ENCODE results near the gene DRP2.
"Not testable (repeated sequence)": the region's sequence is repeated elsewhere in the genome, so short reads cannot be mapped to it uniquely, and the experiment has no call there.

DRP2 gene

DNA sequence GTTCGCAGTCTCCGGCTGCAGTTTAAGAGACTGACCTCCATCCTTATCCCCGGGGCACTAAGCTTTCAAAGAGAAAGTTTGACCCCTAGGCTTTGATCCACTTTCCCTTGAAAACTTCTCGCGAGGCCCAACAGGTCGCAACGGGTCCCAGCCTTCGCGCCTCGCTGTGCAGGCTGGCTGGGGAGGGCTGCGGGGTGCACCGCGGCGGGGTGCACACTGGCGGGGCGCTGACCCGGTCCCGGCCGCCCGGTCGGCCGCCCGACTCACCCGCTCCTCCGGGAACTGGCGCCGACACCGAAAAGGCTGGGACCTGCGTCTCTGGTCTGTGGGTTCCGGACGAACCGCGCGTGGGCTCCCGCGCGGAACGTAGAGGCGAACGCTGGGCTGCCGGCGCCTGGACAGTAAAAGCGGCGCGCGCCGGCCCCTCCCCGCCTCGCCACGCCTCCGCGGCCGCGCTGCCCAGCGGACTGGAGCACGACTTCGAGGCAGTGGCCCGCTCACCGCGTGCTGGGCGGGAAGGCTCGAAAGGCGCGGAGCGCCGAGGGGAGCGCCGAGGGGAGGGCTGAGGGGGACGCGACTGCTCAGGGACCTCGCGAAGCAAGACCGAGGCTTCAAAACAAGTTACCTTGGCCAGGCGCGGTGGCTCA, 71.5 kb downstream of the DRP2 start, which contains the start of gene TAF7L:
TAF7L (minus strand) TSS at position 378 of the 647 bp plus-strand sequence. CDS start 3,791 bp downstream, outside the sequence.
- Histone ChIP-seq H3K4me1 (ENCODE audit: insufficient read depth, low read length, severe bottlenecking) (no peaks in the 10 kb centered on the region), H3K9me2 (ENCODE audit: low read depth, low read length) (no peaks in the 10 kb centered on the region), H3K36me3 (ENCODE audit: insufficient read depth, low read length) (no peaks in the 10 kb centered on the region), H4K20me1 (ENCODE audit: insufficient read depth, low read length) (no peaks in the 10 kb centered on the region), H3K9me3 (ENCODE audit: low read length) (no peaks in the 10 kb centered on the region), H3K9ac (ENCODE audit: low read length) (no peak within 1 kb of the TSS), H3F3A (ENCODE audit: insufficient read depth, low read length) (no peaks in the 10 kb centered on the region), H3K79me2 (ENCODE audit: insufficient read depth, low read length) (no peaks in the 10 kb centered on the region), H3K27ac (ENCODE audit: low read depth, low read length, poor library complexity, severe bottlenecking) (no peak within 1 kb of the TSS), H3K4me3 (ENCODE audit: low read depth, low read length, poor library complexity, severe bottlenecking) (no peak within 1 kb of the TSS), H3K4me2 (ENCODE audit: low read length) (no peak within 1 kb of the TSS), H2AFZ (ENCODE audit: low read length) (no peak within 1 kb of the TSS), H3K27me3 (ENCODE audit: insufficient read depth, low read length) (no peaks in the 10 kb centered on the region)
- TF ChIP-seq EZH2 (IDR thresholded peaks at IDR 0.05; ENCODE audit: borderline replicate concordance, low read length) = no peak
- TF ChIP-seq, protein P1, sequence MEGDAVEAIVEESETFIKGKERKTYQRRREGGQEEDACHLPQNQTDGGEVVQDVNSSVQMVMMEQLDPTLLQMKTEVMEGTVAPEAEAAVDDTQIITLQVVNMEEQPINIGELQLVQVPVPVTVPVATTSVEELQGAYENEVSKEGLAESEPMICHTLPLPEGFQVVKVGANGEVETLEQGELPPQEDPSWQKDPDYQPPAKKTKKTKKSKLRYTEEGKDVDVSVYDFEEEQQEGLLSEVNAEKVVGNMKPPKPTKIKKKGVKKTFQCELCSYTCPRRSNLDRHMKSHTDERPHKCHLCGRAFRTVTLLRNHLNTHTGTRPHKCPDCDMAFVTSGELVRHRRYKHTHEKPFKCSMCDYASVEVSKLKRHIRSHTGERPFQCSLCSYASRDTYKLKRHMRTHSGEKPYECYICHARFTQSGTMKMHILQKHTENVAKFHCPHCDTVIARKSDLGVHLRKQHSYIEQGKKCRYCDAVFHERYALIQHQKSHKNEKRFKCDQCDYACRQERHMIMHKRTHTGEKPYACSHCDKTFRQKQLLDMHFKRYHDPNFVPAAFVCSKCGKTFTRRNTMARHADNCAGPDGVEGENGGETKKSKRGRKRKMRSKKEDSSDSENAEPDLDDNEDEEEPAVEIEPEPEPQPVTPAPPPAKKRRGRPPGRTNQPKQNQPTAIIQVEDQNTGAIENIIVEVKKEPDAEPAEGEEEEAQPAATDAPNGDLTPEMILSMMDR (IDR thresholded peaks at IDR 0.05; ENCODE audit: low read length) = no peak

DNA sequence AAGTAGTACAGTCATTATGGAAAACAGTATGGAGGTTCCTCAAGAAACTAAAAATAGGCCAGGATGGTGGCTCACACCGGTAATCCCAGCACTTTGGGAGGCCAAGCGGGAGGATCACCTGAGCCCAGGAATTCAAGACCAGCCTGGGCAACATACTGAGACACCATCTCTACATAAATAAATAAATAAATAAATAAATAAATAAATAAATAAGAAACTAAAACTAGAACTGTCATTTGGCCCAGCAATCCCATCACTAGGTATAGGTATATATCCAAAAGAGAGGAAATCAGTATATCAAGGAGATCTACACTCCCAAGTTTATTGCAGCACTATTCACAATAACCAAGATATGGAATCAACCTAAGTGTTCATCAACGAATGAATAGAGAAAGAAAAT, 76.0 kb downstream of the DRP2 start:
- not testable (repeated sequence) for H3K9me3 ChIP-seq (ENCODE audit: low read length); H3K27ac ChIP-seq (ENCODE audit: low read depth, low read length, poor library complexity, severe bottlenecking); H3F3A ChIP-seq (ENCODE audit: insufficient read depth, low read length); H3K36me3 ChIP-seq (ENCODE audit: insufficient read depth, low read length); H3K4me3 ChIP-seq (ENCODE audit: low read depth, low read length, poor library complexity, severe bottlenecking); H4K20me1 ChIP-seq (ENCODE audit: insufficient read depth, low read length); H3K4me1 ChIP-seq (ENCODE audit: insufficient read depth, low read length, severe bottlenecking); H3K27me3 ChIP-seq (ENCODE audit: insufficient read depth, low read length); H3K79me2 ChIP-seq (ENCODE audit: insufficient read depth, low read length); H3K9ac ChIP-seq (ENCODE audit: low read length); H3K4me2 ChIP-seq (ENCODE audit: low read length); H2AFZ ChIP-seq (ENCODE audit: low read length); H3K9me2 ChIP-seq (ENCODE audit: low read depth, low read length)

DNA sequence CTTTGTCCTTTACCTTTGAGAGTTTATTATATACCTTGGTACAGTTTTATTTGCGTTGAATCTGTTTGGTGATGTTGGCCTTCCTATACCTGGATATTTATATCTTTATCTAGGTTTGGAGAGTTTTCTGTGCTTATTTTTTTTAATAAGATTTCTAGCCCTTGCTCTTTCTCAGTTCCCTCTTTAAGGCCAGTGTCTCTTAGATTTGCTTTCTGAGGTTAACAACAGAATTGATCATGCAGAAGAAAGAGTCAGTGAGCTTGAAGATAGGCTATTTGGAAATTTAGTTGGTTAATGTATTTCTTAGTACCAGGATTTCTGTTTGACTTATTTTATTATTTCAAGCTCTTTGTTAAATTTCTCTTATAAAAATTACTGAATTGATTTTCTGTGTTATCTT, 84.2 kb downstream of the DRP2 start:
- H3K9me3 ChIP-seq (ENCODE audit: low read length) = no peaks in the 10 kb centered on the region
- no peak overlapping the region for H3K27ac ChIP-seq (ENCODE audit: low read depth, low read length, poor library complexity, severe bottlenecking)
- no peaks in the 10 kb centered on the region for H3F3A ChIP-seq (ENCODE audit: insufficient read depth, low read length)
- H3K4me1 ChIP-seq (ENCODE audit: insufficient read depth, low read length, severe bottlenecking) = no peaks in the 10 kb centered on the region
- no peaks in the 10 kb centered on the region for H3K27me3 ChIP-seq (ENCODE audit: insufficient read depth, low read length)
- no peaks in the 10 kb centered on the region for H3K9me2 ChIP-seq (ENCODE audit: low read depth, low read length)
- no peak overlapping the region for H2AFZ ChIP-seq (ENCODE audit: low read length)
- H3K36me3 ChIP-seq (ENCODE audit: insufficient read depth, low read length) = no peaks in the 10 kb centered on the region
- H3K4me2 ChIP-seq (ENCODE audit: low read length) = no peak overlapping the region
- no peak overlapping the region for H3K9ac ChIP-seq (ENCODE audit: low read length)
- no peaks in the 10 kb centered on the region for H4K20me1 ChIP-seq (ENCODE audit: insufficient read depth, low read length)
- TF ChIP-seq EZH2 (IDR thresholded peaks at IDR 0.05; ENCODE audit: borderline replicate concordance, low read length) = no peak
- TF ChIP-seq, protein P1 (IDR thresholded peaks at IDR 0.05; ENCODE audit: low read length) = no peak
- H3K4me3 ChIP-seq (ENCODE audit: low read depth, low read length, poor library complexity, severe bottlenecking) = no peak overlapping the region
- H3K79me2 ChIP-seq (ENCODE audit: insufficient read depth, low read length) = no peaks in the 10 kb centered on the region

All from OCI-LY1 (cell line).